NCI-H2227 (cell line): Measurements from ENCODE around the gene MT4.

ENCODE experiments used
- DNase-seq: peaks from one replicate; lab custom pipeline; 2025; ENCODE audit not compliant: unreplicated experiment; lab: John Stamatoyannopoulos, UW

The MT4 gene

DNA sequence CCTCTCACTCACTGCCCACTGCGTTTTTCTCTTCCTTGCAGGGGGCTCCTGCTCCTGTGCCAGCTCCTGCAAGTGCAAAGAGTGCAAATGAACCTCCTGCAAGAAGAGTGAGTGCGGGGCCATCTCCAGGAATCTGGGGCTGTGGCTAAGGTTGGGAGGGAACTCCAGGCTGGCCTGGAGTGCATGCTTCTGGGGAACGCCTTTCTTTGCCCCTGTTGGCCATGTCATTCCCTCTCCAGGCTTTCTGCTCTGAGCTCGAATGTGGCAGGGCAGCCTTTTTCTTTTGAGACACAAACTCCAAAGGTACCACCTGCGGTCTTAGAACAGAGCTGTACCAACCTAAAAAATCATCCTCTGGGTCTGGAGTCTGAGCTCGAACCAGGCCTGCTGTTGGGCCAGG lies 53.3 kb downstream of the MT4 start:
- no peak for DNase-seq
